ENCODE measurements around the gene SCAPER. TPM values are rescaled to one million over a fixed set of nuclear protein-coding genes. Genes with fewer than 3 reads are reported as not detected.

SCAPER gene
- total and polyA plus RNA-seq, 2 of the 4 experiments (the other 2 are of a cell fraction): 2.9 to 9.7 TPM

DNA sequence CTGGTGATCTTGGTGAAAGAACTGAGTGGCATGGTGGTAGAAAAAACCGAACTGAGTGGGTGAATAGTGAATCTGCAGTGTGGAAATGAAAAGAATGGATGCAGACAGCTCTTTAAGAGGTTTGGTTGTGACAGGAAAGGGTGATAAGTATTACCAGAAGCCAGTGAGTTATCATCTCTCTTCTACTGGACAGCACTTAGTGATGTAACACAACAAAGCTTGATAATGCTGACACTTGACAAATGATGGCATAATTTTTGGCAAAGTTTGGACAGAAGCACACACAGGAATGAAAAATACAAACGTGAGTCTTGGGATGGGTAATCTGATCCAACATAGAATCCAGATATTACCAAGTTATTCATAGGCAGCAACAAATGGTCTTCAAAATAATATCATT lies 456.4 kb downstream of the SCAPER start:
- Histone ChIP-seq H2BK120ac (ENCODE audit: low read depth, low read length) (no peak overlapping the region), H2AK5ac (ENCODE audit: low read depth, low read length) (no peak overlapping the region), H3K9me3 (ENCODE audit: control insufficient read depth, insufficient read depth, low read length) (no peaks in the 10 kb centered on the region), H3K27ac (ENCODE audit: insufficient read depth, low read length) (no peak overlapping the region), H3K4me2 (ENCODE audit: low read depth, low read length) (no peak overlapping the region), H3K23ac (ENCODE audit: low read depth, low read length) (no peak overlapping the region), H3K56ac (ENCODE audit: extremely low read depth, insufficient read depth, low read length) (no peak overlapping the region), H2BK15ac (ENCODE audit: low read depth, low read length) (no peak overlapping the region), H3K36me3 (ENCODE audit: control insufficient read depth, insufficient read depth, low read length) (no peaks in the 10 kb centered on the region), H3K9me1 (ENCODE audit: insufficient read depth, low read length) (no peaks in the 10 kb centered on the region), H3K4ac (ENCODE audit: low read depth, low read length) (no peak overlapping the region), H2BK20ac (ENCODE audit: low read depth, low read length) (no peak overlapping the region), H4K5ac (ENCODE audit: low read depth, low read length) (no peak overlapping the region), H3K79me1 (ENCODE audit: low read depth in 1 of 2, low read length in 2 of 2) (no peaks in the 10 kb centered on the region), H4K8ac (ENCODE audit: low read depth in 2 of 2, low read length in 2 of 2) (no peak overlapping the region), H4K20me1 (ENCODE audit: insufficient read depth, low read length) (no peaks in the 10 kb centered on the region), H2AFZ (replicated peaks; ENCODE audit: low read length, poor library complexity) (no peak overlapping the region), H3K4me3 (ENCODE audit: insufficient read depth, low read depth, low read length) (no peak overlapping the region), H4K91ac (ENCODE audit: insufficient read depth, low read depth, low read length) (no peak overlapping the region), H3K9ac (ENCODE audit: low read depth, low read length) (no peak overlapping the region), H3K18ac (ENCODE audit: low read depth, low read length) (no peak overlapping the region), H2AK9ac (replicated peaks; ENCODE audit: low read depth, low read length, poor library complexity) (no peak overlapping the region), H3K4me1 (ENCODE audit: control insufficient read depth, insufficient read depth, low read length) (no peaks in the 10 kb centered on the region), H3K27me3 (ENCODE audit: control insufficient read depth, insufficient read depth, low read length) (no peaks in the 10 kb centered on the region), H2BK5ac (ENCODE audit: low read depth, low read length, poor library complexity, severe bottlenecking) (no peak overlapping the region), H3K14ac (replicated peaks; ENCODE audit: low read depth, low read length) (no peak overlapping the region)
- dilution Hi-C loops (cut with HindIII; ENCODE audit: low sequenced_read_pairs, unreplicated experiment) (no loop called here), in situ Hi-C loops (cut with MboI; ENCODE audit: low sequenced_read_pairs) (no loop called here), intact Hi-C loops (cut with micrococcal nuclease) (no loop called here)
- ChIA-PET POLR2A (ENCODE audit: unreplicated experiment) (no interaction called here), CTCF (no interaction called here)
- no peak for TF ChIP-seq NFE2L2 (IDR thresholded peaks at IDR 0.05; ENCODE audit: low read depth, low read length)
- no peak for TF ChIP-seq RFX5 (IDR thresholded peaks at IDR 0.05; ENCODE audit: low read depth, low read length)
- no peak for TF ChIP-seq SMC3 (IDR thresholded peaks at IDR 0.05; ENCODE audit: low read depth, low read length)
- TF ChIP-seq, protein P1, sequence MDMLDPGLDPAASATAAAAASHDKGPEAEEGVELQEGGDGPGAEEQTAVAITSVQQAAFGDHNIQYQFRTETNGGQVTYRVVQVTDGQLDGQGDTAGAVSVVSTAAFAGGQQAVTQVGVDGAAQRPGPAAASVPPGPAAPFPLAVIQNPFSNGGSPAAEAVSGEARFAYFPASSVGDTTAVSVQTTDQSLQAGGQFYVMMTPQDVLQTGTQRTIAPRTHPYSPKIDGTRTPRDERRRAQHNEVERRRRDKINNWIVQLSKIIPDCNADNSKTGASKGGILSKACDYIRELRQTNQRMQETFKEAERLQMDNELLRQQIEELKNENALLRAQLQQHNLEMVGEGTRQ (IDR thresholded peaks at IDR 0.05; ENCODE audit: low read depth, low read length): no peak
- TF ChIP-seq, protein P2, sequence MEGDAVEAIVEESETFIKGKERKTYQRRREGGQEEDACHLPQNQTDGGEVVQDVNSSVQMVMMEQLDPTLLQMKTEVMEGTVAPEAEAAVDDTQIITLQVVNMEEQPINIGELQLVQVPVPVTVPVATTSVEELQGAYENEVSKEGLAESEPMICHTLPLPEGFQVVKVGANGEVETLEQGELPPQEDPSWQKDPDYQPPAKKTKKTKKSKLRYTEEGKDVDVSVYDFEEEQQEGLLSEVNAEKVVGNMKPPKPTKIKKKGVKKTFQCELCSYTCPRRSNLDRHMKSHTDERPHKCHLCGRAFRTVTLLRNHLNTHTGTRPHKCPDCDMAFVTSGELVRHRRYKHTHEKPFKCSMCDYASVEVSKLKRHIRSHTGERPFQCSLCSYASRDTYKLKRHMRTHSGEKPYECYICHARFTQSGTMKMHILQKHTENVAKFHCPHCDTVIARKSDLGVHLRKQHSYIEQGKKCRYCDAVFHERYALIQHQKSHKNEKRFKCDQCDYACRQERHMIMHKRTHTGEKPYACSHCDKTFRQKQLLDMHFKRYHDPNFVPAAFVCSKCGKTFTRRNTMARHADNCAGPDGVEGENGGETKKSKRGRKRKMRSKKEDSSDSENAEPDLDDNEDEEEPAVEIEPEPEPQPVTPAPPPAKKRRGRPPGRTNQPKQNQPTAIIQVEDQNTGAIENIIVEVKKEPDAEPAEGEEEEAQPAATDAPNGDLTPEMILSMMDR (conservative IDR thresholded peaks at IDR 0.05; ENCODE audit: low read depth, low read length): no peak
- no peak for TF ChIP-seq BHLHE40 (IDR thresholded peaks at IDR 0.05; ENCODE audit: low read depth, low read length)
- no peak for TF ChIP-seq RCOR1 (IDR thresholded peaks at IDR 0.05; ENCODE audit: insufficient replicate concordance, low read length)
- no peak for TF ChIP-seq MXI1 (IDR thresholded peaks at IDR 0.05; ENCODE audit: borderline replicate concordance, low read depth, low read length)
- TF ChIP-seq, protein P3, sequence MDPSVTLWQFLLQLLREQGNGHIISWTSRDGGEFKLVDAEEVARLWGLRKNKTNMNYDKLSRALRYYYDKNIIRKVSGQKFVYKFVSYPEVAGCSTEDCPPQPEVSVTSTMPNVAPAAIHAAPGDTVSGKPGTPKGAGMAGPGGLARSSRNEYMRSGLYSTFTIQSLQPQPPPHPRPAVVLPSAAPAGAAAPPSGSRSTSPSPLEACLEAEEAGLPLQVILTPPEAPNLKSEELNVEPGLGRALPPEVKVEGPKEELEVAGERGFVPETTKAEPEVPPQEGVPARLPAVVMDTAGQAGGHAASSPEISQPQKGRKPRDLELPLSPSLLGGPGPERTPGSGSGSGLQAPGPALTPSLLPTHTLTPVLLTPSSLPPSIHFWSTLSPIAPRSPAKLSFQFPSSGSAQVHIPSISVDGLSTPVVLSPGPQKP (IDR thresholded peaks at IDR 0.05; ENCODE audit: borderline replicate concordance, low read depth, low read length): no peak
- BruUV-seq (replicated peaks): no TSS peak
- DNase-seq (no peak), ATAC-seq (ENCODE audit: low read depth) (no peak)
- WGBS, 2 experiments (ENCODE audit: extremely low coverage in 2 of 2, insufficient read length in 1 of 2): 60% methylated on average over 1 of the region's 2 CpGs; no CpG with 5 or more reads in 1 of the 2 experiments
